GM12801 (cell line): ENCODE data around the gene NFAT5.

Experiments used
- TF ChIP-seq, protein P1 (sequence below): IDR thresholded peaks from one replicate; pipeline ENCODE4 v1.5.1; 2011; ENCODE audit warnings: control low read depth; ENCODE audit not compliant: insufficient read length; ENCODE audit errors: extremely low read depth

Gene NFAT5, protein sequence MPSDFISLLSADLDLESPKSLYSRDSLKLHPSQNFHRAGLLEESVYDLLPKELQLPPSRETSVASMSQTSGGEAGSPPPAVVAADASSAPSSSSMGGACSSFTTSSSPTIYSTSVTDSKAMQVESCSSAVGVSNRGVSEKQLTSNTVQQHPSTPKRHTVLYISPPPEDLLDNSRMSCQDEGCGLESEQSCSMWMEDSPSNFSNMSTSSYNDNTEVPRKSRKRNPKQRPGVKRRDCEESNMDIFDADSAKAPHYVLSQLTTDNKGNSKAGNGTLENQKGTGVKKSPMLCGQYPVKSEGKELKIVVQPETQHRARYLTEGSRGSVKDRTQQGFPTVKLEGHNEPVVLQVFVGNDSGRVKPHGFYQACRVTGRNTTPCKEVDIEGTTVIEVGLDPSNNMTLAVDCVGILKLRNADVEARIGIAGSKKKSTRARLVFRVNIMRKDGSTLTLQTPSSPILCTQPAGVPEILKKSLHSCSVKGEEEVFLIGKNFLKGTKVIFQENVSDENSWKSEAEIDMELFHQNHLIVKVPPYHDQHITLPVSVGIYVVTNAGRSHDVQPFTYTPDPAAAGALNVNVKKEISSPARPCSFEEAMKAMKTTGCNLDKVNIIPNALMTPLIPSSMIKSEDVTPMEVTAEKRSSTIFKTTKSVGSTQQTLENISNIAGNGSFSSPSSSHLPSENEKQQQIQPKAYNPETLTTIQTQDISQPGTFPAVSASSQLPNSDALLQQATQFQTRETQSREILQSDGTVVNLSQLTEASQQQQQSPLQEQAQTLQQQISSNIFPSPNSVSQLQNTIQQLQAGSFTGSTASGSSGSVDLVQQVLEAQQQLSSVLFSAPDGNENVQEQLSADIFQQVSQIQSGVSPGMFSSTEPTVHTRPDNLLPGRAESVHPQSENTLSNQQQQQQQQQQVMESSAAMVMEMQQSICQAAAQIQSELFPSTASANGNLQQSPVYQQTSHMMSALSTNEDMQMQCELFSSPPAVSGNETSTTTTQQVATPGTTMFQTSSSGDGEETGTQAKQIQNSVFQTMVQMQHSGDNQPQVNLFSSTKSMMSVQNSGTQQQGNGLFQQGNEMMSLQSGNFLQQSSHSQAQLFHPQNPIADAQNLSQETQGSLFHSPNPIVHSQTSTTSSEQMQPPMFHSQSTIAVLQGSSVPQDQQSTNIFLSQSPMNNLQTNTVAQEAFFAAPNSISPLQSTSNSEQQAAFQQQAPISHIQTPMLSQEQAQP (N-terminal part only)

DNA sequence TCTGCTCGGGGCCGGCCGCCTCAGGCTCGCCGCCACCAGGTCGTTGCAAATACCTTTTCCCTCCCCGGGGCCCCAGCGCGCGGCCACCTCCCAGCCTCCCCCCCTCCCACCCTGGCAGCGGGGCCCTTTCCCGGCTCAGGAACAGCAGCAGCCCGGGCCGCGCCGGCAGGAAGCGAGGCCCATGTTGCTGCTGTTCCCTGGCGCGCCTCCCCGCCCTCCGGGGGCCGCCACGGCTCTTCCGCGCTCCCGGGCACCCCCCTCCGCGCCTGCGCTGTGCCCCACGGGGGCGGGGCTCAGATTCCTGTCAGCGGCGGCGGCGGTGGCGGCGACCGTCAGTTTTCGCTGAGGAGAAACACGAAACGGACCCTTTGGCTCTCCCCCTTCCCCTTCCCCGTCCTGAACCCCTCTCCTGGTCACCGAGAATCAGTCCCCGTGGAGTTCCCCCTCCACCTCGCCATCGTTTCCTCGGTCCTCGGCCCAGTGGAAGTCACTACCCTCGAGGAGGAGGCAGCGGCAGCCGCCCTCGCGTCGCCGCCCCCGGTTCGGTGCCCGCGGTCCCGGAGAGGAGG, at the start of gene NFAT5:
TSS of gene NFAT5 (plus strand) at position 296 of the 569 bp plus-strand sequence. CDS start 336 bp downstream, outside the sequence.
- TF ChIP-seq, protein P1, sequence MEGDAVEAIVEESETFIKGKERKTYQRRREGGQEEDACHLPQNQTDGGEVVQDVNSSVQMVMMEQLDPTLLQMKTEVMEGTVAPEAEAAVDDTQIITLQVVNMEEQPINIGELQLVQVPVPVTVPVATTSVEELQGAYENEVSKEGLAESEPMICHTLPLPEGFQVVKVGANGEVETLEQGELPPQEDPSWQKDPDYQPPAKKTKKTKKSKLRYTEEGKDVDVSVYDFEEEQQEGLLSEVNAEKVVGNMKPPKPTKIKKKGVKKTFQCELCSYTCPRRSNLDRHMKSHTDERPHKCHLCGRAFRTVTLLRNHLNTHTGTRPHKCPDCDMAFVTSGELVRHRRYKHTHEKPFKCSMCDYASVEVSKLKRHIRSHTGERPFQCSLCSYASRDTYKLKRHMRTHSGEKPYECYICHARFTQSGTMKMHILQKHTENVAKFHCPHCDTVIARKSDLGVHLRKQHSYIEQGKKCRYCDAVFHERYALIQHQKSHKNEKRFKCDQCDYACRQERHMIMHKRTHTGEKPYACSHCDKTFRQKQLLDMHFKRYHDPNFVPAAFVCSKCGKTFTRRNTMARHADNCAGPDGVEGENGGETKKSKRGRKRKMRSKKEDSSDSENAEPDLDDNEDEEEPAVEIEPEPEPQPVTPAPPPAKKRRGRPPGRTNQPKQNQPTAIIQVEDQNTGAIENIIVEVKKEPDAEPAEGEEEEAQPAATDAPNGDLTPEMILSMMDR = no peak

DNA sequence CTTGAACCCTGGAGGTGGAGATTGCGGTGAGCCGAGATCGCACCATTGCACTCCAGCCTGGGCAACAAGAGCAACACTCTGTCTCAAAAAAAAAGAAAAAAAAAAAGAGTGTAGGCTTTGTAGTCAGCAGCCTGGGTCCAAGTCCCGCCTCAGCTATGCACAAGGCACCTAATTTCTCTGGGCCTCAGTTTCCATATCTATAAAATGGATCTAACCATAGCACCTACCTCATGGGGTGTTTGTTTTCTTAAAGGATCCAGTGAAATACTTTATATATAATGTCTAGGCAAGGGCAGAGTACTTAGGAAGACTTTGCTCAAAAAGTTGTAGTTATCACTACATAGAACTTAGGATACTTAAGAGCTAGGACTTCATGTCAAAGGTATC, 45.4 kb upstream of the NFAT5 start:
- TF ChIP-seq, protein P1 = no peak

DNA sequence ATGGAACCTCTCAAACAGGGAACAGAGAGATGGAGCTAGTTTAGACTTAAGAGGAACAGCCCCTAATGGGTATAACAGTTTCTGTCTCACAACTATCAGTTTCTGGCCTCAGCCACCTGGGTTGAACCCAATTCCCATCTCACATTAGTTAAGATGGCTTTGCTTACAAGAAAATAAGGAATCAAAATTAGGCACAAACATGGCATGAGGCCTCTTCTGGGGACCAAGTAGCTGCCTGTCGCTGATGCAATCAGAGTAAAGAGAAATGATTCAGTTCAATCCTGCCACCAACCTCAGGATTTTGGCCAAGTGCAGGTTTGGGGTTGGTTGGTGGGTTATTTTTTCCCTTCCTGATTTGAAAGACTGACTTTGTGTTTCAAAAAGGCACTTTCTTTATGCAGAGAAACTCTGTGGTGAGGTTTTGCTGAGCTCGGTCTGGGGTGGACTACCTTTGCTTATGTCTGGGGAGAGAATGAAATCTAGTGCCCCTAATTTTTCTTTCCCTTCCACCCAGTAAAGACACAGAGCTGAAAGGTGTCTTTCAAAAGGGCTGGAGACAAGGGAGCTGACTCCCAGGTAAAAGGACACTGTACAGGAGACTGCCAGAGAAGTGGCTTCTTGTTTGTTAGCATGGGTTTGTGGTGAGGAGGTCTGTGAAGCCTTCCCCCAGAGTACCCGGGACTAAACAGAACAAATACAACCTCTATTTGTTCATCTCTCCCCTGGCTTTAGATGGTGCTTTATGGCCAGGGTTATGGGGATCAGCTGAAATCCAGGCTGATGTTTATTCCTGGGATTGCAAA, 44.8 kb upstream of the NFAT5 start:
- TF ChIP-seq, protein P1 = no peak

DNA sequence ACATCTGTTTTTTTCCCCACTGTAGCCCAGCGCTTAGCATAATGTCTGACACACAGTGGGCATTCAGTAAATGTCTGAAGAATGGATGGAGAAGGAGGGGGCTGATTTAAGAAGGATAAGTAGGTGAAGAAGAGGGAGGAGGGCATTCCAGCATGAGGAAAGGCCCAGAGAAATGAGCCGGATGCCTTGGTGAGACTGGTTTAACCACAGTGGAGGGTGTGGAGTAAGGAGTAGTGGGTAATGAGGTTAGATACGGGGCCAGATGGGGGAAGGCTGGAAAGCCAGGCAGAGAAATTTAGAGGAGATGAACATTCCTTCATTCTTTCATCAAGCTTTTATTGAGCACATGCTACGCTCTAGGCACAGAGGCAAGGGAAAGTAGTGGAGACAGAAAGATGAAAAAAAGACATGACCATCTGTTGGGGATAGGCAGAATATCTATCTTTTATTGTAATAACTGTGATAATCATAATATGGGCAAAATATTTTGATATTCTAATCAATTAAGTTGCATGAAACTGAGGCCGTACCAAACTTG, 43.7 kb upstream of the NFAT5 start:
- TF ChIP-seq, protein P1 = no peak

DNA sequence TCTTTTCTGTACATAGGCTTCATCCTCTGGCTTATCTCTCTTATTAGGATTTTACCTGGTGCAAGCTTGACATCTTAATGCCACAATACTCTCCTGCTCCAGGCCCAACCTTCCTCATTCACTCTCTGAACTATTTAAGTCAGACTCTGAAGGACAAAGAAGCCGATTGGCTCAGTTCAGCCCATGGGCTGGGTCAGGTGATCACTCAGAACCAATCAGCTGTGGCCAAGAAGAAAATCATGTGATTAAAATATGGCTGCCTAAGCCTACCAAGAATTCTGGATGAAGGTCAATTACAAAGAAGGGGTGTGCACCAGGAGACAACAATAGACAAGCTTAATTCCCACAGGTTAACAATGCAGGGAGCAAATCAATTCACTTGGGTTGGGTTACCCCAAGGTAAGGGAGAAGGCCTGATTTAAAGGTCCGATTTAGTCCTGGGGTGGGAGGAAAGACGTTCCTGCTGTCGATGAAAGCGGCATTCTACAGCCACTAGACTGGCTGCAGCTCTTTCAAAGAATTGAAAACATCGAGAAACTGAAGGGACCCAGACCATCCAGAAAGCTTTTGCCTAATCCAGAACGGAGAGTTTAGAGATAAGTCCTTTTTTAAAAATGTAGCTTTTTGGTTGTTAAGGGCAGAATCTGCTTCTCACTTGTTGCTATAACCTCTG, 42.9 kb upstream of the NFAT5 start:
- TF ChIP-seq, protein P1 = no peak

DNA sequence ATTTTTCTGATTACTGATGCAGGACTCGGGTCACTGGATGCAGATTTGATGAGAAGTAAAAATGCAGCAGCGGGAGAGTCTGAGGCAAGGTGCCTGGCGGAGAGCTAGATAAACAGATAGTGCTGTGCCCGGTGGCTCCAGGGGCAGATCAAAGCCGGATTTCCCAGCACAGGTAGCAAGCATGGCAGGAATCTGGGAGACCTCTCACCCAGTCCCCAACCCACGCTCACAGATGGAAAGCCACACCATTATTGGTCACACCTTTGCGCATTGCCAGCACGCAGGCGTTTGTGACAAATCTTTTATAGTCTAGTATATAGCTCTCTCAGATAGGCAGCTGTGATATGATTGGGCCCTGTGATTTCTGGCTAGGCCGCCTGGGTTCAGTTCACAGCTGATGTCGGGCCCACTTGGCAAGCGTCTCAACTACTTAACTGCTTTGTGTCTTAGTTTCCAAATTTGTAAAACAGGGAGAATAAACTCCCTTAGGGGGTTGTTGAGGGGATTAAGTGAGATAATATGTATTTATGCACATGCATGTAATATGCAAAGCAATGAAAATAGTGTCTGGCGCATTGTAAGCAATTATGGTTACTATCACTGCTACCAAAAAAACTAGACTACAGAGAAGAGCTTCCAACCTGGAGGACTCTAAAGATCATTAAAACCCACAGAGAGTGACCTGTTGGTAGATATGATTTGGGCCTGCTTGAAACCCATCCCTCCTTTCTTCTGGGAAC, 42.0 kb upstream of the NFAT5 start:
- TF ChIP-seq, protein P1 = no peak
